ENCODE results near the gene TFAP2C. TPM values are rescaled to one million over a fixed set of nuclear protein-coding genes. Genes with fewer than 3 reads are reported as not detected.

TFAP2C gene
- total RNA-seq, 2 experiments from 2014 or later, result not detected

GRCh38 chr20:56592817-56593216 lies 36.3 kb upstream of the TFAP2C start:
- no peak overlapping the region for H3K4me3 Mint-ChIP-seq
- DNase-seq (no peak), ATAC-seq (no peak)
- intact Hi-C loops (cut with micrococcal nuclease), result no loop called here
- H3K36me3 Mint-ChIP-seq (ENCODE audit: low read depth), result no peaks in the 10 kb centered on the region
- POLR2A ChIA-PET, result no interaction called here
- CTCF ChIA-PET, result no interaction called here
- H3K27me3 Mint-ChIP-seq, result no peaks in the 10 kb centered on the region
- no peaks in the 10 kb centered on the region for H3K9me3 Mint-ChIP-seq
- TF ChIP-seq, protein P1, sequence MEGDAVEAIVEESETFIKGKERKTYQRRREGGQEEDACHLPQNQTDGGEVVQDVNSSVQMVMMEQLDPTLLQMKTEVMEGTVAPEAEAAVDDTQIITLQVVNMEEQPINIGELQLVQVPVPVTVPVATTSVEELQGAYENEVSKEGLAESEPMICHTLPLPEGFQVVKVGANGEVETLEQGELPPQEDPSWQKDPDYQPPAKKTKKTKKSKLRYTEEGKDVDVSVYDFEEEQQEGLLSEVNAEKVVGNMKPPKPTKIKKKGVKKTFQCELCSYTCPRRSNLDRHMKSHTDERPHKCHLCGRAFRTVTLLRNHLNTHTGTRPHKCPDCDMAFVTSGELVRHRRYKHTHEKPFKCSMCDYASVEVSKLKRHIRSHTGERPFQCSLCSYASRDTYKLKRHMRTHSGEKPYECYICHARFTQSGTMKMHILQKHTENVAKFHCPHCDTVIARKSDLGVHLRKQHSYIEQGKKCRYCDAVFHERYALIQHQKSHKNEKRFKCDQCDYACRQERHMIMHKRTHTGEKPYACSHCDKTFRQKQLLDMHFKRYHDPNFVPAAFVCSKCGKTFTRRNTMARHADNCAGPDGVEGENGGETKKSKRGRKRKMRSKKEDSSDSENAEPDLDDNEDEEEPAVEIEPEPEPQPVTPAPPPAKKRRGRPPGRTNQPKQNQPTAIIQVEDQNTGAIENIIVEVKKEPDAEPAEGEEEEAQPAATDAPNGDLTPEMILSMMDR (IDR thresholded peaks at IDR 0.05), result no peak
- H3K27ac Mint-ChIP-seq, result no peak overlapping the region
- H3K4me1 Mint-ChIP-seq (ENCODE audit: low read depth), result no peaks in the 10 kb centered on the region

DNA sequence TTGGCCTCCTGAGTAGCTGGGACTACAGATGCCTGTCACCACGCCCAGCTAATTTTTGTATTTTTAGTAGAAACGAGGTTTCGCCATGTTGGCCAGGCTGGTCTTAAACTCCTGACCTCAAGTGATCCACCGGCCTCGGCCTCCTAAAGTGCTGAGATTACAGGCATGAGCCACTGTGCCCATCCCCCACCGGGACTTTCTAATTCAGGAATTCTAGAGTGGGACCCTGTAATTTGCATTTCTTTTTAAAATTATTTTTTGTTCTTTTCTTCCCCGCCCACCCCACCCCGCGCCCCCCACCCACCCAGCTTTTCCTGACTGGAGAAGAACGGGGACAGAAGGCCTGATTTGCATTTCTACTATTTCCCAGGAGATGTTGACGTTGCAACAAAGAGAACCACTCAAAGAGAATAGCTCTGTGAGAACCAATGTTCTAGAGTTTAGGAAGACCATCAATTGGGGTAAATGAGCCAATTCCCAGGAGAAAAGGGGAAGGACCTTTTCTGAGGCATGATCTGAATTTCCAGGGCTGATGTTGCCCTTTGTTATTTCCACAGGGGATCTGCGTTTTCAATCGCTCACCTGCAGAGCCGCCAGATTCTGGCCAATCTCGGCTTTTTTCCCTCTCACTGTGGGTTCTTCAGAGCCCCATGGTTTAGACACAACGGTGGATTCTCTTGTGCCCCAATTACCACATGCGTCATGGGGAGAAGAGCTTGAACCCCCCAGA lies 33.2 kb upstream of the TFAP2C start:
- intact Hi-C loops (cut with micrococcal nuclease), result no loop called here
- TF ChIP-seq, protein P1 (IDR thresholded peaks at IDR 0.05), result no peak
- Mint-ChIP-seq H3K27me3 (no peaks in the 10 kb centered on the region), H3K4me1 (ENCODE audit: low read depth) (no peaks in the 10 kb centered on the region), H3K9me3 (no peaks in the 10 kb centered on the region), H3K36me3 (ENCODE audit: low read depth) (no peaks in the 10 kb centered on the region), H3K4me3 (no peak overlapping the region), H3K27ac (no peak overlapping the region)
- ChIA-PET POLR2A (no interaction called here), CTCF (no interaction called here)
- ATAC-seq, result no peak
- DNase-seq, result no peak

GRCh38 chr20:56601166-56601565 lies 27.9 kb upstream of the TFAP2C start:
- TF ChIP-seq, protein P1 (IDR thresholded peaks at IDR 0.05), result no peak
- Mint-ChIP-seq H3K9me3 (no peaks in the 10 kb centered on the region), H3K36me3 (ENCODE audit: low read depth) (no peaks in the 10 kb centered on the region), H3K27ac (no peak overlapping the region), H3K4me3 (no peak overlapping the region), H3K27me3 (no peaks in the 10 kb centered on the region), H3K4me1 (ENCODE audit: low read depth) (no peaks in the 10 kb centered on the region)
- ATAC-seq, result no peak
- POLR2A ChIA-PET, result no interaction called here
- CTCF ChIA-PET, result no interaction called here
- intact Hi-C loops (cut with micrococcal nuclease), result no loop called here
- DNase-seq, result no peak

DNA sequence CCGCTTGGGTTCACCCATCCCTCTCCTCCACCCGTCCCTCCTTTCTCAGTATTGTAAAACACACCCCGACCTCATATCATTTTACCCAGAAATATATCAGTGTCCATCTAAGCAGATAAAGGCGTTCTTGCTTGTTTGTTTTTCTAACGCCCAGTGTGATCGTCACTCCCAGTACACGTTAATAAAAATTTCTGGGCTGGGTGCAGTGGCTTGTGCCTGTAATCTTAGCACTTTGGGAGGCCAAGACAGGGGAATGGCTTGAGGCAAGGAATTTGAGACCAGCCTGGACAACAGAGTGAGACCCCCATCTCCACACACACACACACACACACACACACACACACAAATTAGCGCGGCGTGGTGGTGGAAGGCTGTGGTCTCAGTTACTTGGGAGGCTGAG lies 24.4 kb upstream of the TFAP2C start:
- Mint-ChIP-seq H3K36me3 (ENCODE audit: low read depth) (no peaks in the 10 kb centered on the region), H3K4me3 (no peak overlapping the region), H3K4me1 (ENCODE audit: low read depth) (no peaks in the 10 kb centered on the region), H3K27me3 (no peaks in the 10 kb centered on the region), H3K27ac (no peak overlapping the region), H3K9me3 (no peaks in the 10 kb centered on the region)
- ChIA-PET CTCF (no interaction called here), POLR2A (no interaction called here)
- DNase-seq (no peak), ATAC-seq (no peak)
- TF ChIP-seq, protein P1 (IDR thresholded peaks at IDR 0.05), result no peak
- intact Hi-C loops (cut with micrococcal nuclease), result no loop called here

DNA sequence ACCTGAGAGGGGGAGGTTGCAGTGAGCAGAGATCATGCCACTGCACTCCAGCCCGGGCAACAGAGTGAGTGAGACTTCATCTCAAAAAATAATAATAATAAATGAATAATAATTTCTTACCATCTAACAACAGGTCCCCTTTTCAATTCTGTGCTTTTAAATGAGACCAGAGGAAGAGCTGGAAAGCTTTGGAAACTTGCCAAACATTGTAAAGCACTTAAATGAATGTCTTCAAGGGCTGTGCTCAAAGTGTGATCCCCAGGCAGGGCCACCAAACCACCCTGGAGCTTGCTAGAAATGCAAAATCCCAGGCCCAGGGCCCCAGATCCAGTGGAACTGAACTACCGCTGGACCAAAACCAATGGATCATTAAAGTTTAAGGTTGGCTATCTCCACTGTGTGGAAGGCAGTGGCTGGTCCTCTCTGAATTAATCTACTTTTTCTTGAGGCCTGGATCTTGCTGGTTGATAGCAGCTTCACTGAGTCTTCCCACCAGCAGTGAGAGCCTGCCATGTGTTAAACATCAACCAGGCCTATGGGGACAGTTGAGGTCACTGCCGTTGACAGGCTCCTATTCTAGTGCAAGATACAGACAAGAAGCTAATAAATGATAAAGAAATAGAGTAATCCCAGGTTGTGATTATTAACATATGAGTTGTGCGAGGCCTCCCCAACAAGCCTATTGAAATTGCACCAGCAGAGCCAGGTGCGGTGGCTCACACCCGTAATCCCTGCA lies 23.7 kb upstream of the TFAP2C start:
- TF ChIP-seq, protein P1 (IDR thresholded peaks at IDR 0.05), result no peak
- no peaks in the 10 kb centered on the region for H3K27me3 Mint-ChIP-seq
- ChIA-PET CTCF (no interaction called here), POLR2A (no interaction called here)
- DNase-seq (no peak), ATAC-seq (no peak)
- no peaks in the 10 kb centered on the region for H3K9me3 Mint-ChIP-seq
- intact Hi-C loops (cut with micrococcal nuclease), result no loop called here
- H3K4me1 Mint-ChIP-seq (ENCODE audit: low read depth), result no peaks in the 10 kb centered on the region
- H3K4me3 Mint-ChIP-seq, result no peak overlapping the region
- no peak overlapping the region for H3K27ac Mint-ChIP-seq
- no peaks in the 10 kb centered on the region for H3K36me3 Mint-ChIP-seq (ENCODE audit: low read depth)
